HL-60/S4 treated with retinoic acid at 250 ng/mL for 4 days and 3 days (cell line): ENCODE measurements around the gene ST6GALNAC3.

Experiments
- in situ Hi-C: fragments of 300-500 bp; cut with MboI; formaldehyde crosslinking; loops from 2 replicates; pipeline ENCODE4 v1.7.0; 2022; ENCODE audit warnings: low sequenced_read_pairs

Gene ST6GALNAC3

GRCh38 chr1:76482272-76482671 lies 407.7 kb downstream of the ST6GALNAC3 start:
- in situ Hi-C loops: no loop called here

GRCh38 chr1:76491737-76492136 lies 417.2 kb downstream of the ST6GALNAC3 start:
- in situ Hi-C loops: no loop called here

GRCh38 chr1:76492752-76493430 lies 418.3 kb downstream of the ST6GALNAC3 start:
- in situ Hi-C loops: no loop called here

- in situ Hi-C loops: no loop called here
Observed at GRCh38 chr1:76494807-76495206, 420.3 kb downstream of the ST6GALNAC3 start.

GRCh38 chr1:76496871-76497270 lies 422.3 kb downstream of the ST6GALNAC3 start:
- in situ Hi-C loops: no loop called here

GRCh38 chr1:76500116-76500515 lies 425.6 kb downstream of the ST6GALNAC3 start:
- in situ Hi-C loops: no loop called here

GRCh38 chr1:76501136-76501535 lies 426.6 kb downstream of the ST6GALNAC3 start:
- in situ Hi-C loops: no loop called here

- in situ Hi-C loops: no loop called here
Observed at GRCh38 chr1:76501586-76502219, 427.2 kb downstream of the ST6GALNAC3 start.

GRCh38 chr1:76503100-76503499 lies 428.6 kb downstream of the ST6GALNAC3 start:
- in situ Hi-C loops: no loop called here

- in situ Hi-C loops: no loop called here
Observed at GRCh38 chr1:76503736-76504135, 429.2 kb downstream of the ST6GALNAC3 start.

- in situ Hi-C loops: no loop called here
Observed at GRCh38 chr1:76507376-76507775, 432.8 kb downstream of the ST6GALNAC3 start.

- in situ Hi-C loops: no loop called here
Observed at GRCh38 chr1:76508871-76509270, 434.3 kb downstream of the ST6GALNAC3 start.

GRCh38 chr1:76510672-76511557 lies 436.4 kb downstream of the ST6GALNAC3 start:
- in situ Hi-C loops: no loop called here

- in situ Hi-C loops: no loop called here
Observed at GRCh38 chr1:76511558-76512179, 437.1 kb downstream of the ST6GALNAC3 start.

GRCh38 chr1:76530953-76531352 lies 456.4 kb downstream of the ST6GALNAC3 start:
- in situ Hi-C loops: no loop called here

- in situ Hi-C loops: no loop called here
Observed at GRCh38 chr1:76541618-76542017, 467.1 kb downstream of the ST6GALNAC3 start.

GRCh38 chr1:76542359-76542758 lies 467.8 kb downstream of the ST6GALNAC3 start:
- in situ Hi-C loops: no loop called here

- in situ Hi-C loops: no loop called here
Observed at GRCh38 chr1:76543495-76543894, 468.9 kb downstream of the ST6GALNAC3 start.

GRCh38 chr1:76546354-76546933 lies 471.9 kb downstream of the ST6GALNAC3 start:
- in situ Hi-C loops: no loop called here

GRCh38 chr1:76547916-76548315 lies 473.4 kb downstream of the ST6GALNAC3 start:
- in situ Hi-C loops: no loop called here
